Transverse colon (tissue), 4 donors: ENCODE measurements around the gene KANK4.

Source experiments
- EP300 ChIP-seq: sonication (generic); formaldehyde crosslinking; IDR thresholded peaks from one replicate; pipeline ENCODE4 v1.6.1; 2017; ENCODE audit warnings: antibody characterized with exemption, low read depth
- POLR2A ChIP-seq: fragments of 450-650 bp; IDR thresholded peaks from one replicate; pipeline ENCODE4 v1.6.1; 2016; ENCODE audit warnings: antibody characterized with exemption, mild to moderate bottlenecking, moderate library complexity
- POLR2AphosphoS5 ChIP-seq, 3 donors: sonication (generic); formaldehyde crosslinking; IDR thresholded peaks; one replicate each; pipeline ENCODE4 v1.6.1; 2016; ENCODE audit warnings: antibody characterized with exemption in 3 of 3
- TF ChIP-seq, protein P1 (sequence below), 5 experiments: fragments of 200-600 bp in 3 of 5; fragments of 450-650 bp in 2 of 5; sonication (generic) in 3 of 5; IDR thresholded peaks; 1 replicate in 2 of 5; 2 replicates in 3 of 5; pipeline ENCODE4 v1.5.1; 2016 to 2017; ENCODE audit warnings: antibody characterized with exemption in 5 of 5, inconsistent platforms in 3 of 5, mild to moderate bottlenecking in 2 of 5, moderate library complexity in 1 of 5

- TF ChIP-seq, protein P1, sequence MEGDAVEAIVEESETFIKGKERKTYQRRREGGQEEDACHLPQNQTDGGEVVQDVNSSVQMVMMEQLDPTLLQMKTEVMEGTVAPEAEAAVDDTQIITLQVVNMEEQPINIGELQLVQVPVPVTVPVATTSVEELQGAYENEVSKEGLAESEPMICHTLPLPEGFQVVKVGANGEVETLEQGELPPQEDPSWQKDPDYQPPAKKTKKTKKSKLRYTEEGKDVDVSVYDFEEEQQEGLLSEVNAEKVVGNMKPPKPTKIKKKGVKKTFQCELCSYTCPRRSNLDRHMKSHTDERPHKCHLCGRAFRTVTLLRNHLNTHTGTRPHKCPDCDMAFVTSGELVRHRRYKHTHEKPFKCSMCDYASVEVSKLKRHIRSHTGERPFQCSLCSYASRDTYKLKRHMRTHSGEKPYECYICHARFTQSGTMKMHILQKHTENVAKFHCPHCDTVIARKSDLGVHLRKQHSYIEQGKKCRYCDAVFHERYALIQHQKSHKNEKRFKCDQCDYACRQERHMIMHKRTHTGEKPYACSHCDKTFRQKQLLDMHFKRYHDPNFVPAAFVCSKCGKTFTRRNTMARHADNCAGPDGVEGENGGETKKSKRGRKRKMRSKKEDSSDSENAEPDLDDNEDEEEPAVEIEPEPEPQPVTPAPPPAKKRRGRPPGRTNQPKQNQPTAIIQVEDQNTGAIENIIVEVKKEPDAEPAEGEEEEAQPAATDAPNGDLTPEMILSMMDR (IDR thresholded peaks at IDR 0.05): no peak
- no peak for TF ChIP-seq POLR2A
- no peak for TF ChIP-seq EP300
- TF ChIP-seq POLR2AphosphoS5 (IDR thresholded peaks at IDR 0.05): no peak
These were observed 7.7 kb downstream of the KANK4 start for GRCh38 chr1:62311473-62311943.
